ENCODE measurements around the gene PPCDC. TPM values are rescaled to one million over a fixed set of nuclear protein-coding genes. Genes with fewer than 3 reads are reported as not detected.

Gene PPCDC
- total RNA-seq, 6 donors from 2014 or later, result 8.2 to 21.0 (median 12.6) TPM

DNA sequence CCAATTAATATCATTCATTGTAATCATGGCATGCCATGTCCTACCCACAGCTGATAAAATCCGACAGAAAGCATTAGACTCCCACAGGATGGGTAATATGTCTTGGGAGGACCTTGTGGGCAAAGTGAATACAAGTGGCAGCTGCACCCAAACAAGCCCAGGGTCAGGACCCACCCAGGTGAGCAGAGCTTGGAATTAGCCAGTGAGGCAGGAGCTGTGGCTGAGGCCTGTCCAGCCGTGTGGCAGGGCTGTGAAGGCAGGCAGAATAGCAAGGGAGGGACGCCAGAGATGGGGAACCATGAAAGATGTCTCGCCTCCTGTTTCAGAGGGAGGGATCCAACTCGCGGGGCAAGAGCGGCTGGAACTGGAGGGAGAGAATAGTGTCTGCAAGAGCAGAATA, 74.5 kb downstream of the PPCDC start:
- Histone ChIP-seq H3K36me3 (no peaks in the 10 kb centered on the region), H3K4me3 (no peak overlapping the region), H3K9me3 (no peaks in the 10 kb centered on the region), H3K27ac (no peak overlapping the region), H3K27me3 (no peaks in the 10 kb centered on the region), H3K4me1 (no peaks in the 10 kb centered on the region)
- peak in 1 of 2 donors; percentile 53 for ATAC-seq (ENCODE audit: low FRiP score in 2 of 2)
- DNase-seq, result peak in 1 of 2 donors; percentile 25
- 81 to 87% methylated on average over 7 of the region's 7 CpGs for WGBS, 2 donors
- TF ChIP-seq, protein P1, sequence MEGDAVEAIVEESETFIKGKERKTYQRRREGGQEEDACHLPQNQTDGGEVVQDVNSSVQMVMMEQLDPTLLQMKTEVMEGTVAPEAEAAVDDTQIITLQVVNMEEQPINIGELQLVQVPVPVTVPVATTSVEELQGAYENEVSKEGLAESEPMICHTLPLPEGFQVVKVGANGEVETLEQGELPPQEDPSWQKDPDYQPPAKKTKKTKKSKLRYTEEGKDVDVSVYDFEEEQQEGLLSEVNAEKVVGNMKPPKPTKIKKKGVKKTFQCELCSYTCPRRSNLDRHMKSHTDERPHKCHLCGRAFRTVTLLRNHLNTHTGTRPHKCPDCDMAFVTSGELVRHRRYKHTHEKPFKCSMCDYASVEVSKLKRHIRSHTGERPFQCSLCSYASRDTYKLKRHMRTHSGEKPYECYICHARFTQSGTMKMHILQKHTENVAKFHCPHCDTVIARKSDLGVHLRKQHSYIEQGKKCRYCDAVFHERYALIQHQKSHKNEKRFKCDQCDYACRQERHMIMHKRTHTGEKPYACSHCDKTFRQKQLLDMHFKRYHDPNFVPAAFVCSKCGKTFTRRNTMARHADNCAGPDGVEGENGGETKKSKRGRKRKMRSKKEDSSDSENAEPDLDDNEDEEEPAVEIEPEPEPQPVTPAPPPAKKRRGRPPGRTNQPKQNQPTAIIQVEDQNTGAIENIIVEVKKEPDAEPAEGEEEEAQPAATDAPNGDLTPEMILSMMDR (IDR thresholded peaks at IDR 0.05), result no peak
- TF ChIP-seq POLR2A (IDR thresholded peaks at IDR 0.05) (no peak), POLR2AphosphoS5 (IDR thresholded peaks at IDR 0.05) (no peak), EP300 (IDR thresholded peaks at IDR 0.05) (no peak)

- Histone ChIP-seq H3K9me3 (no peaks in the 10 kb centered on the region), H3K4me3 (no peak overlapping the region), H3K27ac (no peak overlapping the region), H3K27me3 (no peaks in the 10 kb centered on the region), H3K36me3 (no peaks in the 10 kb centered on the region), H3K4me1 (no peaks in the 10 kb centered on the region)
- DNase-seq (no peak), ATAC-seq (ENCODE audit: low FRiP score in 2 of 2) (no peak)
- TF ChIP-seq POLR2A (IDR thresholded peaks at IDR 0.05) (no peak), POLR2AphosphoS5 (IDR thresholded peaks at IDR 0.05) (no peak), EP300 (IDR thresholded peaks at IDR 0.05) (no peak)
- TF ChIP-seq, protein P1 (IDR thresholded peaks at IDR 0.05), result no peak
- WGBS, 2 donors, result 90 to 95% methylated on average over 4 of the region's 4 CpGs
Measured at GRCh38 chr15:75098404-75098803, 75.0 kb downstream of the PPCDC start.

Small RNA genes within 50 kb of the gene (small RNA-seq; reads per million reads assigned to genes)
- gene AC015720.1, result 0 reads per million in 4 donors
- 0 reads per million in 4 donors for gene RF00019

Other genes starting within 250 kb of the PPCDC start
- 100 to 1,000 TPM in 1 of 6 donors, 10 to 100 TPM in 5; 32.7 to 104 (median 64.8) TPM for gene CSK, start 241.5 kb upstream of the PPCDC start, total RNA-seq
- gene LMAN1L, start 210.8 kb upstream of the PPCDC start, total RNA-seq, result 1 to 10 TPM in 1 of 6 donors, not detected in 5; 1.0 TPM
- gene CPLX3, start 197.0 kb upstream of the PPCDC start, total RNA-seq, result not detected
- 100 to 1,000 TPM in 1 of 6 donors, 10 to 100 TPM in 5; 40.6 to 158 (median 65.0) TPM for gene ULK3, start 180.4 kb upstream of the PPCDC start, total RNA-seq
- gene SCAMP2, start 150.2 kb upstream of the PPCDC start, total RNA-seq, result 100 to 1,000 TPM in 5 of 6 donors, 10 to 100 TPM in 1; 82.8 to 155 (median 130) TPM
- 10 to 100 TPM; 21.0 to 40.6 (median 30.2) TPM for gene MPI, start 133.5 kb upstream of the PPCDC start, total RNA-seq
- gene FAM219B, start 116.7 kb upstream of the PPCDC start, total RNA-seq, result 100 to 1,000 TPM in 1 of 6 donors, 10 to 100 TPM in 5; 49.3 to 122 (median 71.5) TPM
- gene COX5A, start 85.5 kb upstream of the PPCDC start, total RNA-seq, result 100 to 1,000 TPM in 2 of 6 donors, 10 to 100 TPM in 4; 50.9 to 168 (median 93.0) TPM
- gene RPP25, start 66.8 kb upstream of the PPCDC start, total RNA-seq, result 10 to 100 TPM in 5 of 6 donors, 1 to 10 TPM in 1; 9.4 to 28.4 (median 19.2) TPM
- gene SCAMP5, start 28.0 kb upstream of the PPCDC start, total RNA-seq, result 10 to 100 TPM in 1 of 6 donors, 1 to 10 TPM in 5; 1.0 to 12.3 (median 3.0) TPM
- gene C15orf39, start 178.3 kb downstream of the PPCDC start, total RNA-seq, result 10 to 100 TPM; 25.4 to 44.6 (median 37.5) TPM
- not detected for gene GOLGA6C, start 234.7 kb downstream of the PPCDC start, total RNA-seq

Measured in upper lobe of left lung (tissue), 6 donors.